GM23248 (cell line): ENCODE measurements around the gene NECTIN4. TPM values are rescaled to one million over a fixed set of nuclear protein-coding genes. Genes with fewer than 3 reads are reported as not detected.

Experiments
- DNase-seq: peaks from one replicate; pipeline ENCODE4 v3.0.0-alpha.2; 2015
- H2AFZ ChIP-seq: fragments of 200-600 bp; sonication (generic); 2 replicates; pipeline ENCODE4 v1.6.1; 2016; ENCODE audit warnings: antibody characterized with exemption
- H3F3A ChIP-seq: fragments of 200-600 bp; sonication (generic); 2 replicates; pipeline ENCODE4 v1.6.1; 2016; ENCODE audit warnings: mild to moderate bottlenecking, antibody characterized with exemption, mixed run types; ENCODE audit not compliant: insufficient read depth
- H3K27ac ChIP-seq: fragments of 200-600 bp; sonication (generic); 2 replicates; pipeline ENCODE4 v1.5.1; 2016; ENCODE audit warnings: mild to moderate bottlenecking
- H3K27me3 ChIP-seq: fragments of 200-600 bp; sonication (generic); replicated peaks from 2 replicates; pipeline ENCODE4 v1.6.1; 2016; ENCODE audit warnings: mild to moderate bottlenecking; ENCODE audit not compliant: insufficient read depth
- H3K36me3 ChIP-seq: fragments of 200-600 bp; sonication (generic); 2 replicates; pipeline ENCODE4 v1.6.1; 2016; ENCODE audit warnings: low read depth, mild to moderate bottlenecking
- H3K4me1 ChIP-seq: fragments of 200-600 bp; sonication (generic); 2 replicates; pipeline ENCODE4 v1.6.1; 2016; ENCODE audit warnings: mild to moderate bottlenecking; ENCODE audit not compliant: insufficient read depth
- H3K4me2 ChIP-seq: fragments of 200-600 bp; sonication (generic); one replicate; pipeline ENCODE4 v1.6.1; 2016; ENCODE audit warnings: mild to moderate bottlenecking; ENCODE audit not compliant: unreplicated experiment
- H3K4me3 ChIP-seq: fragments of 200-600 bp; sonication (generic); 2 replicates; pipeline ENCODE4 v1.5.1; 2016; ENCODE audit warnings: mild to moderate bottlenecking
- H3K79me2 ChIP-seq: fragments of 200-600 bp; sonication (generic); 2 replicates; pipeline ENCODE4 v1.6.1; 2016; ENCODE audit warnings: mild to moderate bottlenecking; ENCODE audit not compliant: insufficient read depth
- H3K9ac ChIP-seq: fragments of 200-600 bp; sonication (generic); 2 replicates; pipeline ENCODE4 v1.6.1; 2016; ENCODE audit warnings: mild to moderate bottlenecking
- H3K9me2 ChIP-seq: fragments of 200-600 bp; sonication (generic); 2 replicates; pipeline ENCODE4 v1.6.1; 2016; ENCODE audit warnings: mixed run types, mild to moderate bottlenecking, moderate library complexity; ENCODE audit not compliant: insufficient read depth
- H3K9me3 ChIP-seq: fragments of 200-600 bp; sonication (generic); one replicate; pipeline ENCODE4 v1.6.1; 2017; ENCODE audit warnings: low read depth
- H4K20me1 ChIP-seq: fragments of 200-600 bp; sonication (generic); 2 replicates; pipeline ENCODE4 v1.6.0; 2016; ENCODE audit not compliant: insufficient read depth
- EZH2 ChIP-seq: fragments of 200-600 bp; sonication (generic); IDR thresholded peaks from 2 replicates; pipeline ENCODE4 v1.6.1; 2018; ENCODE audit warnings: antibody characterized with exemption, mild to moderate bottlenecking; ENCODE audit not compliant: insufficient read depth, poor library complexity, severe bottlenecking
- EZH2phosphoT487 ChIP-seq: fragments of 200-600 bp; sonication (generic); IDR thresholded peaks from 2 replicates; pipeline ENCODE4 v1.6.1; 2018; ENCODE audit warnings: antibody characterized with exemption, moderate library complexity, mild to moderate bottlenecking, low read depth; ENCODE audit not compliant: insufficient read depth
- WGBS, 2 experiments: methylation state at CpG; one replicate each; pipeline ENCODE4 v1.1.6; 2015 to 2017; ENCODE audit warnings: low lambda C conversion rate in 2 of 2, low coverage in 1 of 2; ENCODE audit errors: missing lambda C conversion rate in 2 of 2; 5-methylcytosine and 5-hydroxymethylcytosine counted together
- in situ Hi-C: fragments of 300-500 bp; cut with MboI; formaldehyde crosslinking; loops from 2 replicates; pipeline ENCODE4 v1.15.0; 2020
- polyA plus RNA-seq: library from polyadenylated mRNA; unstranded; fragments of >200 nt; fragmentation: Nextera tagmentation; extraction: Ambion mirVana; gene quantifications from 2 replicates; pipeline ENCODE4 v1.2.1, GENCODE V29; 2016
- total RNA-seq: library from RNA; depleted of rRNA; stranded (reverse); fragments of >200 nt; shearing (Covaris generic); gene quantifications from 2 replicates; pipeline ENCODE4 v1.2.3, GENCODE V29; 2014

The NECTIN4 gene
- total and polyA plus RNA-seq, 2 experiments from 2014 or later, result 0.40 to 0.54 TPM

GRCh38 chr1:161098210-161099068 is 9.1 kb upstream of the NECTIN4 start, which contains the start of gene KLHDC9:
Gene KLHDC9, plus strand, starts transcription at chr1:161098361. Its CDS starts 175 bp downstream, at chr1:161098536.
- H2AFZ ChIP-seq, result peak within 1 kb of the TSS; percentile 83
- in situ Hi-C loops, result loop anchor here (5.0 to 10.0 kb wide), 2 partner anchors 51 to 104 kb away; partner anchors contain the start of gene USF1
- TF ChIP-seq EZH2phosphoT487 (no peak), EZH2 (no peak)
- 8% methylated on average over 68 to 69 of the region's 71 CpGs for WGBS, 2 experiments
- peak within 1 kb of the TSS; percentile 68 for H3K9ac ChIP-seq
- H3K9me2 ChIP-seq, result no peaks in the 10 kb centered on the region
- H3K27me3 ChIP-seq, result no peaks in the 10 kb centered on the region
- H3F3A ChIP-seq, result peaks cover 18% of the 10 kb centered on the region; the same call in 1 of the 2 replicates
- DNase-seq, result peak; percentile 79
- H3K27ac ChIP-seq, result no peak within 1 kb of the TSS
- peaks cover 17% of the 10 kb centered on the region; the same call in 1 of the 2 replicates for H3K79me2 ChIP-seq
- no peaks in the 10 kb centered on the region for H4K20me1 ChIP-seq
- H3K4me2 ChIP-seq, result peak within 1 kb of the TSS; percentile 98
- H3K4me3 ChIP-seq, result peak within 1 kb of the TSS; percentile 80
- H3K4me1 ChIP-seq, result peaks cover 18% of the 10 kb centered on the region
- H3K9me3 ChIP-seq, result no peaks in the 10 kb centered on the region
- no peaks in the 10 kb centered on the region for H3K36me3 ChIP-seq

GRCh38 chr1:161096530-161096929 is 7.2 kb upstream of the NECTIN4 start:
- no peak for TF ChIP-seq EZH2
- no peak for TF ChIP-seq EZH2phosphoT487
- H4K20me1 ChIP-seq, result no peaks in the 10 kb centered on the region
- peaks cover 34% of the 10 kb centered on the region for H3K4me1 ChIP-seq
- H3K79me2 ChIP-seq, result no peaks in the 10 kb centered on the region
- no peak overlapping the region for H3K4me3 ChIP-seq
- in situ Hi-C loops, result loop anchor here (5.0 to 10.0 kb wide), 2 partner anchors 49 to 102 kb away; partner anchors contain the start of gene USF1
- no peaks in the 10 kb centered on the region for H3K9me2 ChIP-seq
- H3K9me3 ChIP-seq, result no peaks in the 10 kb centered on the region
- H2AFZ ChIP-seq, result peak overlapping the region; percentile 19; the same call in 1 of the 2 replicates
- no peaks in the 10 kb centered on the region for H3K36me3 ChIP-seq
- H3K4me2 ChIP-seq, result no peak overlapping the region
- H3K27ac ChIP-seq, result no peak overlapping the region
- H3K27me3 ChIP-seq, result no peaks in the 10 kb centered on the region
- H3F3A ChIP-seq, result peaks cover 18% of the 10 kb centered on the region; the same call in 1 of the 2 replicates
- DNase-seq, result peak; percentile 91
- 0 to 13% methylated on average over 1 of the region's 1 CpG for WGBS, 2 experiments
- H3K9ac ChIP-seq, result no peak overlapping the region

- Histone ChIP-seq H2AFZ (peak overlapping the region; percentile 19; the same call in 1 of the 2 replicates), H3K4me3 (no peak overlapping the region), H3K27me3 (no peaks in the 10 kb centered on the region), H3K36me3 (no peaks in the 10 kb centered on the region), H3K4me1 (peaks cover 34% of the 10 kb centered on the region), H3K9me3 (no peaks in the 10 kb centered on the region), H3F3A (peaks cover 19% of the 10 kb centered on the region; the same call in 1 of the 2 replicates), H3K4me2 (no peak overlapping the region), H4K20me1 (no peaks in the 10 kb centered on the region), H3K9me2 (no peaks in the 10 kb centered on the region), H3K79me2 (no peaks in the 10 kb centered on the region), H3K9ac (no peak overlapping the region), H3K27ac (no peak overlapping the region)
- no peak for DNase-seq
- TF ChIP-seq EZH2phosphoT487 (no peak), EZH2 (no peak)
- in situ Hi-C loops, result loop anchor here (5.0 to 10.0 kb wide), 2 partner anchors 49 to 101 kb away; partner anchors contain the start of gene USF1
- 96 to 100% methylated on average over 2 of the region's 2 CpGs for WGBS, 2 experiments
These were observed 6.7 kb upstream of the NECTIN4 start for GRCh38 chr1:161096015-161096414.

- H4K20me1 ChIP-seq, result no peaks in the 10 kb centered on the region
- no peak overlapping the region for H3K4me2 ChIP-seq
- peaks cover 23% of the 10 kb centered on the region; the same call in 1 of the 2 replicates for H3F3A ChIP-seq
- H3K27me3 ChIP-seq, result no peaks in the 10 kb centered on the region
- H3K4me1 ChIP-seq, result peaks cover 34% of the 10 kb centered on the region
- H3K9me2 ChIP-seq, result no peaks in the 10 kb centered on the region
- H2AFZ ChIP-seq, result no peak overlapping the region
- no peaks in the 10 kb centered on the region for H3K79me2 ChIP-seq
- 97 to 98% methylated on average over 6 of the region's 6 CpGs for WGBS, 2 experiments
- no peaks in the 10 kb centered on the region for H3K36me3 ChIP-seq
- TF ChIP-seq EZH2phosphoT487 (no peak), EZH2 (no peak)
- in situ Hi-C loops, result loop anchor here (5.0 to 10.0 kb wide), 2 partner anchors 48 to 100 kb away; partner anchors contain the start of gene USF1
- no peak overlapping the region for H3K27ac ChIP-seq
- no peaks in the 10 kb centered on the region for H3K9me3 ChIP-seq
- no peak for DNase-seq
- H3K4me3 ChIP-seq, result no peak overlapping the region
- no peak overlapping the region for H3K9ac ChIP-seq
These were observed 5.9 kb upstream of the NECTIN4 start for GRCh38 chr1:161095230-161095629.
